Globus pallidus (tissue), 1 donor: Measurements from ENCODE around the gene DENND2C.

ENCODE experiments used
- DNase-seq: peaks from one replicate; pipeline ENCODE4 v3.0.0-alpha.2; 2015; ENCODE audit warnings: low spot score

The DENND2C gene

GRCh38 chr1:114669562-114670082, at the start of gene DENND2C:
Gene DENND2C, minus strand, starts transcription at chr1:114670049. Its CDS starts 44,065 bp downstream, at chr1:114625984.
- no peak for DNase-seq

- no peak for DNase-seq
Measured at GRCh38 chr1:114719424-114719787, 49.6 kb upstream of the DENND2C start.

GRCh38 chr1:114718661-114719423, 49.0 kb upstream of the DENND2C start:
- no peak for DNase-seq

GRCh38 chr1:114716304-114717170, 46.7 kb upstream of the DENND2C start, which contains the start of gene NRAS:
Gene NRAS, minus strand, starts transcription at chr1:114716771. Its CDS starts 611 bp downstream, at chr1:114716160.
- DNase-seq = peak; percentile 89

- no peak for DNase-seq
Measured at GRCh38 chr1:114715952-114716303, 46.1 kb upstream of the DENND2C start.

- no peak for DNase-seq
Measured at GRCh38 chr1:114712977-114713376, 43.1 kb upstream of the DENND2C start.

GRCh38 chr1:114710360-114710759, 40.5 kb upstream of the DENND2C start:
- DNase-seq = no peak

GRCh38 chr1:114707604-114708003, 37.8 kb upstream of the DENND2C start:
- no peak for DNase-seq

- no peak for DNase-seq
Measured at GRCh38 chr1:114703242-114703641, 33.4 kb upstream of the DENND2C start.

GRCh38 chr1:114702737-114703136, 32.9 kb upstream of the DENND2C start:
- no peak for DNase-seq

GRCh38 chr1:114701931-114702330, 32.1 kb upstream of the DENND2C start:
- no peak for DNase-seq

GRCh38 chr1:114700036-114700600, 30.3 kb upstream of the DENND2C start:
- no peak for DNase-seq

GRCh38 chr1:114696810-114697209, 27.0 kb upstream of the DENND2C start:
- no peak for DNase-seq

GRCh38 chr1:114695430-114696058, 25.7 kb upstream of the DENND2C start, which contains the start of gene AMPD1:
Gene AMPD1, minus strand, starts transcription at chr1:114695546. Its CDS starts 75 bp downstream, at chr1:114695471.
- DNase-seq = no peak

GRCh38 chr1:114694540-114695310, 24.9 kb upstream of the DENND2C start:
- DNase-seq = no peak

- no peak for DNase-seq
Measured at GRCh38 chr1:114692947-114693346, 23.1 kb upstream of the DENND2C start.

GRCh38 chr1:114691061-114691460, 21.2 kb upstream of the DENND2C start:
- no peak for DNase-seq

GRCh38 chr1:114690148-114690547, 20.3 kb upstream of the DENND2C start:
- DNase-seq = no peak

GRCh38 chr1:114688526-114688925, 18.7 kb upstream of the DENND2C start:
- no peak for DNase-seq

- no peak for DNase-seq
Measured at GRCh38 chr1:114685851-114686250, 16.0 kb upstream of the DENND2C start.

GRCh38 chr1:114677691-114678090, 7.8 kb upstream of the DENND2C start:
- DNase-seq = no peak
